ENCODE measurements around the gene GPR35.

- TF ChIP-seq, protein P1, sequence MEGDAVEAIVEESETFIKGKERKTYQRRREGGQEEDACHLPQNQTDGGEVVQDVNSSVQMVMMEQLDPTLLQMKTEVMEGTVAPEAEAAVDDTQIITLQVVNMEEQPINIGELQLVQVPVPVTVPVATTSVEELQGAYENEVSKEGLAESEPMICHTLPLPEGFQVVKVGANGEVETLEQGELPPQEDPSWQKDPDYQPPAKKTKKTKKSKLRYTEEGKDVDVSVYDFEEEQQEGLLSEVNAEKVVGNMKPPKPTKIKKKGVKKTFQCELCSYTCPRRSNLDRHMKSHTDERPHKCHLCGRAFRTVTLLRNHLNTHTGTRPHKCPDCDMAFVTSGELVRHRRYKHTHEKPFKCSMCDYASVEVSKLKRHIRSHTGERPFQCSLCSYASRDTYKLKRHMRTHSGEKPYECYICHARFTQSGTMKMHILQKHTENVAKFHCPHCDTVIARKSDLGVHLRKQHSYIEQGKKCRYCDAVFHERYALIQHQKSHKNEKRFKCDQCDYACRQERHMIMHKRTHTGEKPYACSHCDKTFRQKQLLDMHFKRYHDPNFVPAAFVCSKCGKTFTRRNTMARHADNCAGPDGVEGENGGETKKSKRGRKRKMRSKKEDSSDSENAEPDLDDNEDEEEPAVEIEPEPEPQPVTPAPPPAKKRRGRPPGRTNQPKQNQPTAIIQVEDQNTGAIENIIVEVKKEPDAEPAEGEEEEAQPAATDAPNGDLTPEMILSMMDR (IDR thresholded peaks at IDR 0.05): no peak
- TF ChIP-seq POLR2A (IDR thresholded peaks at IDR 0.05): no peak
Observed at GRCh38 chr2:240670950-240671349, 45.7 kb downstream of the GPR35 start.

Data from sigmoid colon (tissue), 3 donors.